Neuronal stem cell (in vitro differentiated cells): ENCODE results near the gene C1QL4.

Experiments
- DNase-seq: peaks from one replicate; pipeline ENCODE4 v3.0.0-alpha.2; 2013; ENCODE audit warnings: low spot score
- H2AFZ ChIP-seq: one replicate; pipeline ENCODE4 v1.6.1; 2013; ENCODE audit warnings: mild to moderate bottlenecking, low read length, inconsistent platforms
- H2AK5ac ChIP-seq: 2 replicates; pipeline ENCODE4 v1.6.1; 2013; ENCODE audit warnings: low read depth, mild to moderate bottlenecking, inconsistent platforms, low read length, moderate library complexity, mixed read lengths
- H2BK120ac ChIP-seq: 2 replicates; pipeline ENCODE4 v1.6.1; 2013; ENCODE audit warnings: low read depth, mild to moderate bottlenecking, inconsistent platforms, low read length, moderate library complexity, mixed read lengths
- H2BK12ac ChIP-seq: one replicate; pipeline ENCODE4 v1.6.1; 2013; ENCODE audit warnings: low read length, inconsistent platforms
- H2BK15ac ChIP-seq: 2 replicates; pipeline ENCODE4 v1.6.1; 2013; ENCODE audit warnings: mild to moderate bottlenecking, low read length, inconsistent platforms, mixed read lengths
- H2BK5ac ChIP-seq: one replicate; pipeline ENCODE4 v1.6.1; 2013; ENCODE audit warnings: inconsistent platforms, mild to moderate bottlenecking, low read length, moderate library complexity
- H3K14ac ChIP-seq: one replicate; pipeline ENCODE4 v1.6.1; 2013; ENCODE audit warnings: low read length, inconsistent platforms
- H3K18ac ChIP-seq: 2 replicates; pipeline ENCODE4 v1.6.1; 2013; ENCODE audit warnings: low read length, inconsistent platforms
- H3K23ac ChIP-seq: 2 replicates; pipeline ENCODE4 v1.6.1; 2013; ENCODE audit warnings: low read depth, mild to moderate bottlenecking, mixed read lengths, low read length, inconsistent platforms; ENCODE audit not compliant: poor library complexity
- H3K27ac ChIP-seq: replicated peaks from 3 replicates; pipeline ENCODE4 v1.5.1; 2013; ENCODE audit warnings: low read length, inconsistent platforms
- H3K27me3 ChIP-seq, 3 experiments: 2 replicates each; pipeline ENCODE4 v1.6.1; 2013; ENCODE audit warnings: low read length in 3 of 3, mild to moderate bottlenecking in 2 of 3, inconsistent platforms in 1 of 3, low read depth in 1 of 3, mixed read lengths in 1 of 3, moderate library complexity in 1 of 3; ENCODE audit not compliant: control insufficient read depth in 3 of 3, insufficient read depth in 3 of 3
- H3K36me3 ChIP-seq, 2 donors: replicated peaks in 1 of 2; 2 replicates each; pipeline ENCODE4 v1.6.1; 2013; ENCODE audit warnings: low read length in 2 of 2; ENCODE audit not compliant: control insufficient read depth in 2 of 2, insufficient read depth in 2 of 2
- H3K4ac ChIP-seq: 2 replicates; pipeline ENCODE4 v1.6.1; 2013; ENCODE audit warnings: inconsistent platforms, mild to moderate bottlenecking, low read length, moderate library complexity
- H3K4me1 ChIP-seq, 2 donors: 1 replicate in 1 of 2; 2 replicates in 1 of 2; pipeline ENCODE4 v1.6.1; 2013; ENCODE audit warnings: low read length in 2 of 2, low read depth in 1 of 2; ENCODE audit not compliant: control insufficient read depth in 2 of 2, insufficient read depth in 1 of 2
- H3K4me2 ChIP-seq: one replicate; pipeline ENCODE4 v1.6.1; 2013; ENCODE audit warnings: mild to moderate bottlenecking, low read length, inconsistent platforms; ENCODE audit not compliant: insufficient read depth, poor library complexity, severe bottlenecking
- H3K4me3 ChIP-seq, 2 donors: 2 replicates each; pipeline ENCODE4 v1.5.1; 2013; ENCODE audit warnings: low read length in 2 of 2, mild to moderate bottlenecking in 2 of 2, inconsistent platforms in 1 of 2, moderate library complexity in 1 of 2
- H3K79me1 ChIP-seq: one replicate; pipeline ENCODE4 v1.6.1; 2013; ENCODE audit warnings: low read depth, mild to moderate bottlenecking, inconsistent platforms, low read length, moderate library complexity
- H3K9ac ChIP-seq: one replicate; pipeline ENCODE4 v1.6.1; 2013; ENCODE audit warnings: mild to moderate bottlenecking, low read depth, low read length, inconsistent platforms; ENCODE audit not compliant: poor library complexity
- H3K9me3 ChIP-seq, 2 donors: replicated peaks in 1 of 2; 2 replicates each; pipeline versions ENCODE3 to v1.6.1; 2013; ENCODE audit warnings: low read length in 2 of 2, mild to moderate bottlenecking in 2 of 2, inconsistent platforms in 1 of 2, low read depth in 1 of 2, mixed read lengths in 1 of 2, moderate library complexity in 1 of 2; ENCODE audit not compliant: control insufficient read depth in 2 of 2, insufficient read depth in 1 of 2
- H4K8ac ChIP-seq: one replicate; pipeline ENCODE4 v1.6.1; 2013; ENCODE audit warnings: low read depth, mild to moderate bottlenecking, inconsistent platforms, low read length, moderate library complexity
- H4K91ac ChIP-seq: one replicate; pipeline ENCODE4 v1.6.1; 2013; ENCODE audit warnings: low read length, low read depth, mild to moderate bottlenecking, inconsistent platforms; ENCODE audit not compliant: poor library complexity
- WGBS, 2 donors: extraction: QIAGEN DNeasy Blood & Tissue Kit; methylation state at CpG; one replicate each; pipeline ENCODE4 v1.1.7; 2013; ENCODE audit warnings: missing lambda C conversion rate in 2 of 2, mixed read lengths in 1 of 2; ENCODE audit not compliant: insufficient read length in 2 of 2, insufficient replicate concordance in 1 of 2; ENCODE audit errors: extremely low coverage in 2 of 2; 5-methylcytosine and 5-hydroxymethylcytosine counted together

C1QL4 gene

GRCh38 chr12:49347311-49348193 is 10.6 kb upstream of the C1QL4 start:
- no peak overlapping the region for H2BK120ac ChIP-seq

GRCh38 chr12:49346659-49347310 is 9.8 kb upstream of the C1QL4 start, which contains the start of gene DNAJC22:
TSS of gene DNAJC22 (plus strand) at chr12:49346888. CDS start at chr12:49348873, 1,985 bp downstream.
- Histone ChIP-seq H2BK12ac (no peak within 1 kb of the TSS), H4K8ac (no peak within 1 kb of the TSS), H3K36me3 (no peaks in the 10 kb centered on the region), H3K79me1 (no peaks in the 10 kb centered on the region), H2BK120ac (peak within 1 kb of the TSS; percentile 40), H3K9ac (no peak within 1 kb of the TSS), H2BK15ac (peak within 1 kb of the TSS; percentile 50), H3K27me3 (peaks cover 15 to 74% (median 64%) of the 10 kb centered on the region in 3 experiments), H3K14ac (no peak within 1 kb of the TSS), H2AFZ (peak within 1 kb of the TSS; percentile 97), H2BK5ac (no peak within 1 kb of the TSS), H3K4me1 (peaks cover 23 to 35% of the 10 kb centered on the region in 2 donors), H3K4me2 (peak within 1 kb of the TSS; percentile 76), H3K9me3 (peaks cover 0 to 3% of the 10 kb centered on the region in 2 donors), H4K91ac (no peak within 1 kb of the TSS), H3K4ac (no peak within 1 kb of the TSS), H3K23ac (no peak within 1 kb of the TSS), H2AK5ac (peak within 1 kb of the TSS; percentile 33), H3K27ac (no peak within 1 kb of the TSS), H3K4me3 (peak within 1 kb of the TSS; percentile 33 to 48), H3K18ac (peak within 1 kb of the TSS; percentile 66)
- WGBS, 2 donors, result no CpG with 5 or more reads among the region's 47 CpGs
- no peak for DNase-seq

More at GRCh38 chr12:49347311-49348193, 10.6 kb upstream of the C1QL4 start:
- DNase-seq, result peak; percentile 76
- Histone ChIP-seq H2BK5ac (no peak overlapping the region), H4K8ac (no peak overlapping the region), H3K18ac (peak overlapping the region; percentile 29), H3K23ac (no peak overlapping the region), H3K9ac (no peak overlapping the region), H3K4me1 (peaks cover 23 to 33% of the 10 kb centered on the region in 2 donors), H3K4me3 (peak overlapping the region; percentile 33 to 47), H3K27me3 (peaks cover 15 to 68% (median 64%) of the 10 kb centered on the region in 3 experiments), H2AK5ac (no peak overlapping the region), H3K36me3 (no peaks in the 10 kb centered on the region), H3K9me3 (peaks cover 0 to 3% of the 10 kb centered on the region in 2 donors), H4K91ac (no peak overlapping the region), H3K4me2 (peak overlapping the region; percentile 76), H3K27ac (no peak overlapping the region), H3K79me1 (no peaks in the 10 kb centered on the region), H2AFZ (peak overlapping the region; percentile 97), H3K4ac (no peak overlapping the region), H3K14ac (no peak overlapping the region), H2BK15ac (no peak overlapping the region), H2BK12ac (no peak overlapping the region)
- no CpG with 5 or more reads among the region's 37 CpGs for WGBS, 2 donors

GRCh38 chr12:49345825-49346658 is 9.1 kb upstream of the C1QL4 start:
- Histone ChIP-seq H3K79me1 (no peaks in the 10 kb centered on the region), H3K27ac (no peak overlapping the region), H3K4ac (no peak overlapping the region), H3K4me3 (peak overlapping the region; percentile 33 to 48), H2BK5ac (no peak overlapping the region), H3K14ac (no peak overlapping the region), H3K23ac (peak overlapping the region; percentile 76), H3K36me3 (no peaks in the 10 kb centered on the region), H4K91ac (no peak overlapping the region), H3K9me3 (peaks cover 0 to 3% of the 10 kb centered on the region in 2 donors), H3K4me1 (peaks cover 31 to 42% of the 10 kb centered on the region in 2 donors), H3K27me3 (peaks cover 15 to 81% (median 72%) of the 10 kb centered on the region in 3 experiments), H3K18ac (peak overlapping the region; percentile 66), H4K8ac (no peak overlapping the region), H2AFZ (peak overlapping the region; percentile 97), H2BK15ac (peak overlapping the region; percentile 50), H2BK120ac (peak overlapping the region; percentile 40), H2BK12ac (no peak overlapping the region), H2AK5ac (peak overlapping the region; percentile 33), H3K4me2 (peak overlapping the region; percentile 76), H3K9ac (no peak overlapping the region)
- WGBS, 2 donors, result no CpG with 5 or more reads among the region's 61 CpGs
- DNase-seq, result no peak
